Sciatic nerve (tissue), 2 donors: ENCODE results near the gene MRPS9. TPM values are rescaled to one million over a fixed set of nuclear protein-coding genes. Genes with fewer than 3 reads are reported as not detected.

Experiments used
- ATAC-seq: fragments of 200-7000 bp; cut with Tn5 transposase; one replicate; pipeline ENCODE4 v1.9.1; 2020; ENCODE audit warnings: mild to moderate bottlenecking, moderate library complexity
- DNase-seq: peaks from one replicate; pipeline ENCODE4 v3.0.0-alpha.2; 2020; ENCODE audit warnings: low spot score
- intact Hi-C: fragments of 100-400 bp; cut with DNase I; formaldehyde crosslinking; loops from one replicate; pipeline ENCODE4 v1.14.2; 2022
- total RNA-seq: library from RNA; stranded (reverse); fragmentation: NEBNext Ultra II Directional; extraction: Animal tissue kit (Norgen Biotek cat#: 25700); gene quantifications from one replicate; pipeline ENCODE4 v1.2.1, GENCODE V29; 2021
- donor health status: DM: no; HTN: no; CAD: no.
- donor health status: DM: no; HTN: no; CAD: no.

The MRPS9 gene
- total RNA-seq, 1 donor from 2014 or later = 18.2 TPM

- no peak for DNase-seq
- no peak for ATAC-seq
- intact Hi-C loops = no loop called here
Observed at GRCh38 chr2:105143094-105143466, 105.2 kb downstream of the MRPS9 start.

GRCh38 chr2:105143467-105144151 lies 105.7 kb downstream of the MRPS9 start:
- DNase-seq (no peak), ATAC-seq (peak; percentile 34)
- intact Hi-C loops = no loop called here

DNA sequence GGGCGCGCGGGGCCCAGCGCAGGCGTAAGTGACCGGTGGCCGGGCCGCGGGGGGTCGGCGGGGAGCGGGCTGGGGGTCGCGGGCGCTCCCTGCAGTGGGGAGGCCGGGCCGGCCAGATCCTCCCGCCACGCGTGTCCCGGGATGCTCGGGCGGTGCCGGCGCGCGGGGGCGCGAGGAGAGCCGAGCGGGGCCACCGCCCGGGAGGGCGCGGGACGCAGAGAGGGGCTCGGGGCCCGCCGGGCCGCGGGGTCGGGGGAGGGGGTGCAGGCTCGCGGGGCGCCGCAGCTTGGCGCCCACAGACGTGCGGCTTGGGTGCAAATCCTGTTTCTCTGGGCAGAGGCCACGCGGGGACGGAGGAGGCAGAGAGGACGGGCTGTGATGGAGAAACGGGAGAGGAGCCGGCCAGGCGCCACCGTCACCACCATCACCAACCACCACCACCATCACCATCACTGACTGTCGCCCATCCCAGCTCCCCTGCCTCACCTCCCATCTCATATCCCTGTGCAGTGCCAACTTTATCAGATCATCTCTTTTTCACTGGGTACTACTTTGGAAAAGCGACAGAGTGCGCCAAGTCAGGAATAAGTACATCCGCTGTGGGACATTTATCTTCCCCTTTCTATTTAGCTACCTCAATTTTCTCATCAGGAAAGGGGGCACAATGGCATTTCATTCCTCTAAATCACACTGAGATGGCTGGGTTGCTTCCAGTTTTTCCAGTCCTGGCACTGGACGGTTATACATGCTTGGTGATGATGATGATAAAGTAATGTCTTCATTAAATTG lies 106.5 kb downstream of the MRPS9 start:
- no peak for ATAC-seq
- DNase-seq = no peak
- intact Hi-C loops = no loop called here

DNA sequence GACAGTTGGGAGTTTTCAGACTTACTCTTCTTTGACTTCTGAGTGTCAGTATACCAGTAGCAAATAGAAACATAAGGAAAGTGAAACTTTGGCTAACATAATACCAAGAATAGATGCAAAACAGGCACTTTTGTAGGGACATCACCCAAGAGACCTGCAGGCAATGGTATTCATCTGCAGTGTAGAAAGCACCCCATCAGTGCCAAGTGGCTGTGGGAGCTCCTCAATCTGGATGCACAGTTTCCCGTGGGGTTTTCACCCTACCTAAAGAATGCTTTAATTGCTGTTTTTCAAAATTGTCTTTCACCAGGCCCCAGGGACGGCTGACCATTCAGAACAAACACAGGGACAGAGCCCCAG lies 107.1 kb downstream of the MRPS9 start:
- no peak for ATAC-seq
- DNase-seq = no peak
- intact Hi-C loops = no loop called here

GRCh38 chr2:105149272-105149671 lies 111.4 kb downstream of the MRPS9 start:
- no peak for ATAC-seq
- no peak for DNase-seq
- intact Hi-C loops = no loop called here

Other genes with a start within 250 kb of the MRPS9 start
- not detected for gene POU3F3, start 184.0 kb upstream of the MRPS9 start, total RNA-seq
- not detected for gene GPR45, start 203.7 kb downstream of the MRPS9 start, total RNA-seq